GM15510 (cell line): ENCODE data around the gene PFKM.
A peak's percentile ranks its signal among the peaks of the same experiment; 100 is the strongest.

Experiments
- POLR2A ChIP-seq: IDR thresholded peaks from 3 replicates; pipeline ENCODE4 v1.6.1; 2011; ENCODE audit warnings: borderline replicate concordance; ENCODE audit not compliant: insufficient read length; ENCODE audit errors: extremely low read depth

Gene PFKM

GRCh38 chr12:48105321-48105866, 13.8 kb upstream of the PFKM start:
- TF ChIP-seq POLR2A: no peak

GRCh38 chr12:48105867-48106680, 13.1 kb upstream of the PFKM start, which contains the start of gene SENP1:
SENP1 (minus strand) TSS chr12:48106079; CDS start chr12:48101472, 4,607 bp downstream.
- TF ChIP-seq POLR2A: peak; percentile 53

DNA sequence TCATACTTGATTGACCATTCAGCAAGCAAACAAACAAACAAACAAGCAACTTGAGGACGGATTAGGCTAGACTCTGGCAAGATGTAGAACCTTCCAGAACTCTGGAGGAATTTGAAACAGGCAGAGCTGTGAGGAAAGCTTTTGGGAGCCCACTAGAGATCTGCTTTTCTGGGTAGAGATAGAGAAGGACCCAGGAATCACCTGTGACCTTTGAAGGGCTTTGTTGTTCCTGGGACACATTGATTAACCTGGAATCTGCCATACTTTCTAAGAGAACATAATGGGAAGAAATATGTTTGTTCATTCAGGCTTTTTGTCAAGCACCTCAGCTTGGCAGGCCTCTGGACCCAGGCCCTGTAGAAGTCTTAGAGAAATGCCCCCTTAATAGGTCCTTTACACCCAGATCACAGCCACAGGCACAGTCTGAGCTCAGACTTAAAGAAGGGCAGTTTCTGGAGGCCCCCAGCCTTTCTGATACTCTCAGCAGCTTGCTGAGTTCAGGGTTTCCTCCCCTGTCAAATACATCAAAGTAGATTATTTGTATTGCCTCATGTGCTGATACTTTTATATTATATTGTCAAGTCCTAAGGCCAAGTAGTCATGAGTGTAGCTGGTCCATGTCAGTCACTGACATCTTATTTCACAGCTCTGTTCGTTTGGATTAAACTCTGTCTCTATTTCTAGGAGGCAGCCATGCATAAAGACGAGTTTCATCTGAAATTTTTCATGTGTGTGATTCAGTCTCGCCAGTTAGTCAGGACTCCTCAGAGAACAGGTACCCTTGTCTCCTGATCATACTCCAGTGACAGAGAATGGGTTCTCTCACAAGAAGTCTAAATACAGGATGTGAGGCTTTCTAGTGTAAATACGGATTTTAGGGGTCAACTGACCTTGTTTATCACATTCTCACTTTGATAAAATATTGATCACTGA, 12.2 kb upstream of the PFKM start:
- TF ChIP-seq POLR2A: no peak

GRCh38 chr12:48109424-48109823, 9.7 kb upstream of the PFKM start:
- TF ChIP-seq POLR2A: no peak

DNA sequence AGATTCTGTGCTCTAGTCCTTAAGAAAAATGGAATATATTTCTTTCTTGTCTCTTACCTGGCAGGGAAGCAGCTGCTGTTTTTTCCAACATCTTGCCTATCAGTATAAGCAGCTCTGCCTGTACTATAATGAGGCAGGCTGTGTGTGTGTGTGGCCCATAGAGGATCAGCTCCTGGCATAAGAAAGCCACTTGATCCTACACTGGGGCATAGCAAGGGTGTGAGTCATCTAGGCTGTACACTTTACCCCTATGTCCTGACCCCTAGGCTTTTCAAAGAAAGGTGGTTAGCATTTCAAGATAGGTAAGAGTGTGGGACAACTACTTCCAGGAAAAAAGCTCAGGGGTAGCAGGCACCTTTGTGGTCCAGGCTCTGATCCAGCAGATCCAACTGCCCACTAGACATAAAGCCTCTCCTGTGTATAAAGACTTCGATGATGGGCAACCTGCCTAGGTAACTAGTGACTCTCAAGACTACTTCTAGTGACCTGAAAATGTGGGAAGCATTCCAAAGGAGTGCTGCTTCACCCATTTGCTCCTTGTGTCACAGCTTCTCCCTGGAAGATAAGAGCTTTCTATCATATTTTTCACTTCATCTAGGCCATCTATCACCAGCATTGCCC, 8.4 kb upstream of the PFKM start:
- TF ChIP-seq POLR2A: no peak

DNA sequence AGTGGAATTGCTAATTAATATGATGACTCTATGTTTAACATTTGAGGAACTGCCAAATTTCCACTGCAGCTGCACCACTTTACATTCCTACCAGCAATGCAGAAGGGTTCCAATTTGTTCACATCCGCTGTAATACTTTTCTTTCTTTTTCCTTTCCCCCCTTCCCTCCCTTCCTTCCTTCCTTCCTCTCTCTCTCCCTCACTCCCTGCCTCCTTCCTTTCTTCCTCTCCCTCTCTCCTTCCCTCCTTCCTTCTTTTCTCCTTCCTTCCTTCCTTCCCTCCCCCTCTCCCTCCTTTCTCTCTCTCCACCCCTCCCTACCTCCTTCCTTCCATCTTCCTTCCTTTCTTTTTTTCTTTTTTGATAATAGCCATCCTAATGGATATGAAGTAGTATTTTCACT, 3.2 kb upstream of the PFKM start:
- no peak for TF ChIP-seq POLR2A

- no peak for TF ChIP-seq POLR2A
Measured at GRCh38 chr12:48118284-48118871, 786 bp upstream of the PFKM start.

DNA sequence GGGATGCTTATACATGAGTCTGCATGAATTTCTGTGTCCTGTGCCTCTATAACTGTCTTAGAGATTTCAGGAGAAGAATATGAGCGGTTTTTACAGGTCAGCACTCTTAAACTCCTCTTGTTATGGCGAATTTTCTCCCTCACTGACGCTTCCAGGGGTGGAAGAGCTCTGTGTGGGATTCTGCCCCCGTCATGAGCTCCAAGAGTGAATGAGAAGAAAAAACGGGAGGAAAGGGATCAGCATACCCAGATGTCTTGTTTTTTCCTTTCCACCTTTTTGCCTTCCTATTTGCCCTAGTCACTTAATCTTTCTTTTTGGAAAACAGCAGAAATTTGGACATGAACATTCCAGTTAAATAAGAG, 651 bp downstream of the PFKM start:
- TF ChIP-seq POLR2A: no peak

- TF ChIP-seq POLR2A: no peak
Measured at GRCh38 chr12:48121522-48121921, 2.4 kb downstream of the PFKM start.

- TF ChIP-seq POLR2A: no peak
Measured at GRCh38 chr12:48122065-48122834, 3.1 kb downstream of the PFKM start.

GRCh38 chr12:48123169-48123568, 4.0 kb downstream of the PFKM start:
- TF ChIP-seq POLR2A: no peak

DNA sequence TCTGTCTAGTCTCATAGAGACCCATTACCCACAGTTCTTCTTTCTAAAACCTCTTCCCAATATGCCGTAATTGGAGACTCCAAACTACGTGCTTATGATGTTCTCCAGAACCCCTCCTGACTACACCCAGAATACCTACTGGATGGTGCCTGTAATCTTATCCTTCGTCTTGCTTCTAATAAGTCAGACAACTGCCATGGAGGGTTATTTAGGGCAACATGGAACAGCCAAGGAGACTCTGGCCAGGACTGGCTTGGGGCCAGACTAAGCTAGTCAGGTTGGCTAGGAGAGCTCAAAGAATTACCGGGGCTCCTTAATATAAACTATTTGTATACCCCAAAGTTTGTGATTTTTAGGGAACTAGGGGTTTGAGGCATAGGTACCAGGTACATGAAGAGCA, 6.8 kb downstream of the PFKM start:
- no peak for TF ChIP-seq POLR2A

GRCh38 chr12:48126953-48127630, 7.9 kb downstream of the PFKM start:
- no peak for TF ChIP-seq POLR2A
